Stomach (tissue), 9 donors: ENCODE results near the gene NID2. TPM values are rescaled to one million over a fixed set of nuclear protein-coding genes. Genes with fewer than 3 reads are reported as not detected.

Experiments
- DNase-seq, 2 donors: peaks; one replicate each; pipeline versions ENCODE4 v3.0.0 to v3.0.0-alpha.2; 2013 to 2019
- H3K27ac ChIP-seq, 5 donors: fragments of 200-600 bp in 4 of 5; sonication (generic) in 4 of 5; one replicate each; pipeline ENCODE4 v1.5.1; 2013 to 2019; ENCODE audit warnings: mild to moderate bottlenecking in 1 of 5, moderate library complexity in 1 of 5
- H3K27me3 ChIP-seq, 3 donors: fragments of 200-600 bp; sonication (generic); one replicate each; pipeline ENCODE4 v1.5.1; 2017 to 2019; ENCODE audit warnings: mixed run types in 1 of 3
- H3K36me3 ChIP-seq, 4 donors: fragments of 200-600 bp; sonication (generic); 1 replicate in 3 of 4; 2 replicates in 1 of 4; pipeline ENCODE4 v1.5.1; 2016 to 2019
- H3K4me1 ChIP-seq, 4 donors: fragments of 200-600 bp; sonication (generic); one replicate each; pipeline ENCODE4 v1.5.1; 2016 to 2019
- H3K4me3 ChIP-seq, 4 donors: fragments of 200-600 bp; sonication (generic) in 3 of 4; one replicate each; pipeline ENCODE4 v1.5.1; 2016 to 2019; ENCODE audit warnings: mild to moderate bottlenecking in 1 of 4
- H3K9me3 ChIP-seq, 4 donors: fragments of 200-600 bp; sonication (generic); one replicate each; pipeline ENCODE4 v1.5.1; 2016 to 2019
- CTCF ChIP-seq, 7 experiments: fragments of 450-650 bp in 4 of 7; fragments of 200-600 bp in 3 of 7; sonication (generic) in 3 of 7; IDR thresholded peaks; one replicate each; pipeline ENCODE4 v1.5.1; 2016 to 2019; ENCODE audit warnings: antibody characterized with exemption in 7 of 7, control low read depth in 2 of 7, mild to moderate bottlenecking in 1 of 7
- EP300 ChIP-seq: sonication (generic); formaldehyde crosslinking; IDR thresholded peaks from one replicate; pipeline ENCODE4 v1.6.1; 2017; ENCODE audit warnings: antibody characterized with exemption
- POLR2A ChIP-seq, 4 donors: fragments of 450-650 bp; IDR thresholded peaks; one replicate each; pipeline ENCODE4 v1.6.1; 2016; ENCODE audit warnings: antibody characterized with exemption in 4 of 4, control low read depth in 2 of 4, mild to moderate bottlenecking in 1 of 4, moderate library complexity in 1 of 4
- POLR2AphosphoS5 ChIP-seq, 3 donors: sonication (generic); formaldehyde crosslinking; IDR thresholded peaks; one replicate each; pipeline ENCODE4 v1.6.1; 2016; ENCODE audit warnings: antibody characterized with exemption in 3 of 3
- WGBS, 5 donors: extraction: QIAGEN DNeasy Blood & Tissue Kit in 3 of 5; methylation state at CpG; one replicate each; pipeline versions ENCODE4 v1.1.5 to v1.1.7; 2013 to 2018; 5-methylcytosine and 5-hydroxymethylcytosine counted together
- intact Hi-C: fragments of 100-400 bp; cut with DNase I; formaldehyde crosslinking; loops from one replicate; pipeline ENCODE4 v1.15.1; 2023; ENCODE audit warnings: low total_unique reads
- polyA plus RNA-seq, 3 donors: library from polyadenylated mRNA; stranded (reverse); fragments of 200-250 nt; gene quantifications; one replicate each; pipeline ENCODE4 v1.2.3, GENCODE V29; 2013
- total RNA-seq, 5 donors: library from RNA; depleted of rRNA; stranded (reverse); fragments of >200 nt; gene quantifications; one replicate each; pipeline versions ENCODE4 v1.1.0 to v1.2.3, GENCODE V29; 2014 to 2016
- donor health status: healthy with polysubstance abuse.
- donor health status: Bipolar disorder and iron deficiency.
- donor health status: healthy.

NID2 gene
- total and polyA plus RNA-seq, 8 donors = 1.7 to 67.0 (median 14.2) TPM

- 86 to 92% (median 87%) methylated on average over 2 of the region's 2 CpGs for whole genome bisulfite sequencing, 5 donors
- no peak overlapping the region for H3K4me3 ChIP-seq
- intact Hi-C loops = no loop called here
- H3K4me1 ChIP-seq = peaks cover 0 to 43% (median 25%) of the 10 kb centered on the region in 4 donors
- TF ChIP-seq POLR2AphosphoS5 (IDR thresholded peaks at IDR 0.05) (no peak), EP300 (no peak), POLR2A (IDR thresholded peaks at IDR 0.05) (no peak), CTCF (IDR thresholded peaks at IDR 0.05) (no peak)
- H3K27ac ChIP-seq = no peak overlapping the region
- DNase-seq = no peak
- H3K9me3 ChIP-seq = no peaks in the 10 kb centered on the region
- H3K36me3 ChIP-seq = no peaks in the 10 kb centered on the region
- peaks cover 0 to 50% (median 32%) of the 10 kb centered on the region in 3 donors for H3K27me3 ChIP-seq
These were observed 3.5 kb upstream of the NID2 start for GRCh38 chr14:52072266-52072780.

GRCh38 chr14:52071675-52072074 is 2.8 kb upstream of the NID2 start:
- H3K4me1 ChIP-seq = peaks cover 0 to 50% (median 27%) of the 10 kb centered on the region in 4 donors
- H3K36me3 ChIP-seq = no peaks in the 10 kb centered on the region
- no peak overlapping the region for H3K4me3 ChIP-seq
- no peak for TF ChIP-seq POLR2A (IDR thresholded peaks at IDR 0.05)
- no peak for TF ChIP-seq POLR2AphosphoS5 (IDR thresholded peaks at IDR 0.05)
- no peak for TF ChIP-seq CTCF (IDR thresholded peaks at IDR 0.05)
- no peak for TF ChIP-seq EP300
- no peaks in the 10 kb centered on the region for H3K9me3 ChIP-seq
- no peak overlapping the region for H3K27ac ChIP-seq
- WGBS, 5 donors = 22 to 41% (median 29%) methylated on average over 3 of the region's 3 CpGs
- intact Hi-C loops = no loop called here
- DNase-seq = peak in 1 of 2 donors; percentile 41
- H3K27me3 ChIP-seq = peaks cover 0 to 57% (median 33%) of the 10 kb centered on the region in 3 donors

- Histone ChIP-seq H3K4me3 (peak overlapping the region; percentile 63 to 67 (median 64)), H3K36me3 (no peaks in the 10 kb centered on the region), H3K27ac (peak overlapping the region; percentile 54 to 89 (median 84)), H3K4me1 (peaks cover 0 to 48% (median 30%) of the 10 kb centered on the region in 4 donors), H3K27me3 (peaks cover 0 to 64% (median 33%) of the 10 kb centered on the region in 3 donors), H3K9me3 (no peaks in the 10 kb centered on the region)
- WGBS, 5 donors = 51 to 67% (median 59%) methylated on average over 3 of the region's 3 CpGs
- no peak for TF ChIP-seq POLR2A (IDR thresholded peaks at IDR 0.05)
- TF ChIP-seq EP300 = no peak
- no peak for TF ChIP-seq CTCF (IDR thresholded peaks at IDR 0.05)
- TF ChIP-seq POLR2AphosphoS5 (IDR thresholded peaks at IDR 0.05) = no peak
- intact Hi-C loops = no loop called here
- no peak for DNase-seq
These were observed 1.2 kb upstream of the NID2 start for GRCh38 chr14:52070051-52070431.

GRCh38 chr14:52069307-52070050 is 620 bp upstream of the NID2 start:
- intact Hi-C loops = no loop called here
- 5 to 12% (median 8%) methylated on average over 17 to 54 of the region's 54 CpGs for WGBS, 5 donors
- H3K27ac ChIP-seq = peak overlapping the region; percentile 54 to 89 (median 84)
- peak in 1 of 2 donors; percentile 59 for DNase-seq
- H3K27me3 ChIP-seq = peaks cover 0 to 64% (median 33%) of the 10 kb centered on the region in 3 donors
- H3K4me1 ChIP-seq = peaks cover 0 to 48% (median 30%) of the 10 kb centered on the region in 4 donors
- H3K9me3 ChIP-seq = no peaks in the 10 kb centered on the region
- TF ChIP-seq POLR2AphosphoS5 (IDR thresholded peaks at IDR 0.05) = peak in 2 of 3 donors; percentile 5 to 58
- no peak for TF ChIP-seq EP300
- H3K4me3 ChIP-seq = peak overlapping the region; percentile 63 to 67 (median 64)
- H3K36me3 ChIP-seq = no peaks in the 10 kb centered on the region
